C4-2B (cell line): ENCODE measurements around the gene PHRF1.

Source experiments
- H3K27ac ChIP-seq: fragments of 450-650 bp; 2 replicates; pipeline ENCODE4 v1.5.1; 2017
- CTCF ChIP-seq: fragments of 450-650 bp; conservative IDR thresholded peaks from 2 replicates; pipeline ENCODE4 v1.5.1; 2017; ENCODE audit warnings: mild to moderate bottlenecking
- ZFX ChIP-seq: fragments of 450-650 bp; IDR thresholded peaks from 2 replicates; pipeline ENCODE4 v1.6.1; 2017

Gene PHRF1

DNA sequence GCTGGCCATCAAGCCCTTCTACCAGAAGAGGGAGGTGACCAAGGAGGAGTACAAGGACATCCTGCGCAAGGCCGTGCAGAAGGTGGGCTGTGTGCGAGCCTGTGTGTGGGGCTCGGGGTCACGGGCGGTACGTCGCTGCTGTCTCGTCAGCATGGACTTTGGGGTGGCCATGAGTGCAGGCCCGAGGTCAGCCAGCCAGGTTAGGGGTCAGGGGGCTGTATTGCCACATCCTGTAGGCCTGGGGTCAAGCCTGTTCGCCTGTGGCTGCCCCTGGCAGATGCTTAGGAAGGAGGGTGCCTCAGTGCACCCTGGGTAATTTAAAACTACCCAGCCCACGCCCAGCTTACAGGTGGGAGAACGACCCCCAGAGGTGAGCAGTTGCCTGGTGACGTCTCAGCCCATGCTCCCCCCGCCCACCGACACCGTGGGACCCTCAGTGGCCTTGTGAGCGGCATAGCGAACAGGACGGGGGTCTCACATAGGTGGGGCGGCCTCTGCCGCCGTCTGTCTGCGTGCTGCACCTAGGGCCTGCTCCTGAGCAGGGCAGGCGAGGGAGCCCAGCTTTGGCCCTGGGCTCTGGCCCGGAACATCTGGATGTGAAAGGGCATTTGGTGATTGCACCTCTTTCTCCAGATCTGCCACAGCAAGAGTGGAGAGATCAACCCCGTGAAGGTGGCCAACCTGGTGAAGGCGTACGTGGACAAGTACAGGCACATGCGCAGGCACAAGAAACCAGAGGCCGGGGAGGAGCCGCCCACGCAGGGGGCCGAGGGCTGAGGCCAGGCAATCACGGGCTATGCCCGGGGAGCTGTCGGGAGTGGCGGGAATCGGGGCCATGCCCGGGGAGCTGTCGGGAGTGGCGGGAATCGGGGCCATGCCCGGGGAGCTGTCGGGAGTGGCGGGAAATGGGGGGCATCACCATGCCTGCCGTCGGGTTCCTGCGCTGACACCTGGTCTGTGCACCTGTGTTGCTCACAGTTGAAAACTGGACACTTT is 35.0 kb downstream of the PHRF1 start:
- TF ChIP-seq CTCF (no peak), ZFX (no peak)
- no peak overlapping the region for H3K27ac ChIP-seq

- TF ChIP-seq CTCF: no peak
- no peak for TF ChIP-seq ZFX
- no peak overlapping the region; the same call in 1 of the 2 replicates for H3K27ac ChIP-seq
Measured at GRCh38 chr11:612201-612960, 36.1 kb downstream of the PHRF1 start.

GRCh38 chr11:612961-613300 is 36.7 kb downstream of the PHRF1 start:
- peak overlapping the region; percentile 8; the same call in 1 of the 2 replicates for H3K27ac ChIP-seq
- TF ChIP-seq CTCF: no peak
- no peak for TF ChIP-seq ZFX

DNA sequence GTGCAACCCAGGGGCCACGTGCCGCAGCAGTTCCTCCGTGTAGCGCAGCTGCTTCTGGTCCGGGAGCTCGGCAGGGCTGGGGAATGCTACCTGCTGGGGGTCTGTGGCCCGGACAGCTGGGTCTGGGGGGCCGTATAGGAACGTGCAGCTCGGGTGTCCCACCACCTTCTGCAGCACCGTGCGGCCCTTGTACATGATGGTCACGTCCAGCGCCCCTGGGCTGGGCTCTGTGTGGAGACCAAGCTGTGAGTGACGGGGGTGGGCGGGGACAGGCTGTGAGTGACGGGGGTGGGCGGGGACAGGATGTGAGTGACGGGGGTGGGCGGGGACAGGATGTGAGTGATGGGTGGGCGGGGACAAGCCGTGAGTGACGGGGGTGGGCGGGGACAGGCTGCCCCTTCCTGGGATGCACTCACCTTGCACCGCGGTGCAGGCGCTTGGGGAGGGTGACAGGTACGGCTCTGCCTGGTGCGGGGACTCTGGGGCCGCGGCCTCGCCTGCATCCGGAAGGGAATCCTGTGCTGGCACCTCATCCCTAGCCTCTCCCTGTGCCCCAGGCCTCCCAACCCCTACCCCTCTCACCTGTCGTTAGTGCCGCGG is 37.2 kb downstream of the PHRF1 start:
- H3K27ac ChIP-seq: peak overlapping the region; percentile 78
- TF ChIP-seq CTCF (no peak), ZFX (no peak)

DNA sequence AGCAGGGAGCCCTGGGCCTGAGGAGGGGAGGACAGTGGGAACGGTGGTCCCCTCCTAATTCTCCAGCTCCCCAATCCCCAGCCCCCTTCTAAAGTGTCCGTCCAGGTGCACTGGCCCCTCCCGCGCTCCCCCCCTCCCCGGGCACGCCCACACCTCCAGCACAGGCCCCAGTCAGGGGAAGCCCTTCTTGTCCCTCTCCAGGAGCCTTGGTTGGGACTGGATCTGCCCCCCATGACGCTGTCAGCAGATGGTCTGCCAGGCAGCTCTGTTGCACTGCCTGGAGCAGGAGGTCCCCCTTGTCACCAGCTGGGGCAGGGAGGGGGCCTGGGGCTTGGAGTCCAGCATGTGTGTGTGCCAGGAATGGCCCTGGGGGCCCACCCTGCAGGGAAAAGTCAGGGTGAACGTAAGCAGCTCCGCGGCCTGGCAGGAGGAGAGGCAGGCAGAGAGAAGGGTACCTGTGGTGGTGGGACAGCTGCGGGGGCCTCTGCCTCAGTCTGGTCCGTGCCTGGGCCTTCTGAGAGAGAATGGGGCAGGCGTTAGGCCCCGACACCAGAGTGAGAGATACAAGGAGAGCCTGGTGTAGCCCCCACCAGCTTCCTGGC is 37.9 kb downstream of the PHRF1 start:
- no peak for TF ChIP-seq ZFX
- TF ChIP-seq CTCF: no peak
- peak overlapping the region; percentile 78 for H3K27ac ChIP-seq

- TF ChIP-seq CTCF (no peak), ZFX (0 out of 2 replicates have a peak, but pooled peaks have one; percentile 61)
- H3K27ac ChIP-seq: peak overlapping the region; percentile 78
Measured at GRCh38 chr11:614623-615503, 38.6 kb downstream of the PHRF1 start.
